Bone marrow (tissue), 2 donors: ENCODE measurements around the gene MARS1.
"Not testable (repeated sequence)": the region's sequence is repeated elsewhere in the genome, so short reads cannot be mapped to it uniquely, and the experiment has no call there.

Experiments
- DNase-seq, 2 donors: peaks; one replicate each; lab custom pipeline; 2025; lab: John Stamatoyannopoulos, UW

MARS1 gene

GRCh38 chr12:57487597-57488401, at the start of gene MARS1:
Gene MARS1, plus strand, starts transcription at chr12:57488068. Its CDS starts 23 bp downstream, at chr12:57488091.
- peak; percentile 63 to 89 for DNase-seq

DNA sequence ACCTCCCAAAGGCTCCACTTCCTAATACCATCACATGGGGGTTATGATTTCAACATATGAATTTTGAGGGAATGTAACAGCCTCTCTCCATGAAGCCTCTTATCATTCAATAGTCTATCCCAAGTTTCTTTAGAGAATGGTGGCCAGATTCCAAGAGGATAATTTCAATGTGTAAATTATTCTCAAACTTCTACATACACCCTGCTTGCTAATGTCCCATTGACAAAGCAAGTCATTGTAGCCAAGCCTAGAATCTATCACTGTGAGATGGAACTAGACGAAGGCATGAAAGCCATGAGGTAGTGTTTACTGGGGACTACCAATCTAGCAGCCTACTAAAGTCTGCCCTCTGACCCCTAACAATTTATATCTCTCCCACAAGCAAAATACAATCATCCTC, 49.5 kb upstream of the MARS1 start:
- DNase-seq: no peak

DNA sequence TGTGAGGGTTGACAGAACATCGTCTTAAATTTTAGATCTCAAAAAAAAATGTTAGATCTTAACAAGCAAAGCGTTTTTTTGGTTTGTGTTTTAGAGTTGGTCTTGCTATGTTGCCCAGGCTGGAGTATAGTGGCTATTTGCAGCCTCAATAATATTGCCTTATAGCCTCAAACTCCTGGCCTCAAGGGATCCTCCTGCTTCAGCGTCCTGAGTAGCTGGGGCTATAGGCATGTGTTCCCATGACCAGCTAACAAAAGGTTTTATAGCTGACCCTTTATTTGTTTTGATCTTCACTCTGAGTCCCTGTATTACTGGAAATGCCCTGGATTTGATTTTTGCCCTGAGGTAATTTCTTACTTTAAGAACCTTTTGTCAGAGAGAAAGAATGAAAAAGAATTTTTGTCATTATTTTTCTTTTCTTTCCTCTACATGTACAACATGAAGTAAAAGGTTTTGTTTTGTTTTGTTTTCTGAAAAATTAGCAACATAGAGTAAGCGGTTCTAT, 48.1 kb upstream of the MARS1 start:
- DNase-seq: no peak

DNA sequence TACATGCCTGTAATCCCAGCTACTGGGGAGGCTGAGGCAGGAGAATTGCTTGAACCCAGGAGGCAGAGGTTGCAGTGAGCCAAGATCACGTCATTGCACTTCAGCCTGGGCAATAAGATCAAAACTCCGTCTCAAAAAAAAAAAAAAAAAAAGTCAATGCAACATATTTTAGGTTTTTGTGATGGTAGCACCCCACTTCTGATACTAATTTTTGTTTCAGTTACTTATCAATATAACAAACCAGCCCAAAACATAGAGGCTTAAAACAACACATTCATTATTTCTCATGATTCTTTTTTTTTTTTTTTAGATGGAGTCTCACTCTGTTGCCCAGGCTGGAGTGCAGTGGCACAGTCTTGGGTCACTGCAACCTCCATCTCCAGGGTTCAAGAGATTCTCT, 46.5 kb upstream of the MARS1 start:
- DNase-seq: not testable (repeated sequence)

GRCh38 chr12:57441846-57442427, 45.9 kb upstream of the MARS1 start:
- DNase-seq: no peak

DNA sequence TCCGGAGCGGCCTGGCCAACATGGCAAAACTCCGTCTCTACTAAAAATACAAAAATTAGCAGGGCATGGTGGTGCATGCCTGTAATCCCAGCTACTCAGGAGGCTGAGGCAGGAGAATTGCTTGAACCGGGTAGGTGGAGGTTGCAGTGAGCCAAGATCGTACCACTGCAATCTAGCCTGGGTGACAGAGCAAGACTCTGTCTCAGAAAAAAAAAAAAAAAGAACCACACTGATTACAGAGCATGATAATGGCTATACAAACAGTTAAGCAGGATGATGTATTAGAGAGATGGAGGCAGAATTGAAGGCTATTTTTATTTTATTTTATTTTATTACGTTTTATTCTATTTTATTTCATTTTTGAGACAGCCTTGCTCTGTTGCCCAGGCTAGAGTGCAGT, 43.5 kb upstream of the MARS1 start:
- DNase-seq: not testable (repeated sequence)

DNA sequence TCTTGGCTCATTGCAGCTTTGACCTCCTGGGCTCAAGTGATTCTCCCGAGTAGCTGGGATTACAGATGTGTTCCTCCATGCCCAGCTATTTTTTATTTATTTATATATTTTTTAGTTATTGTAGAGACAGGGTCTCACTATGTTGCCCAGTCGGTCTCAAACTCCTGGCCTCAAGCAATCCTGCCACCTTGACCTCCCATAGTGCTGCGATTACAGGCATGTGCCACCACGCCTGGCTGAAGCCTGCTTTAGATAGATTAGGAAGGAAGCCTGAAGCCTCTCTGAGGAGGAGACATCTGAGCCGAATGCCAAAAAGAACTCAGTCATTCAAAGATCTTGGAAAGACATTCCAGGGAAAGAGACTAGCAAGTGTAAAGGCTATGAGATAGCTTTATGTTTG, 43.1 kb upstream of the MARS1 start:
- DNase-seq: no peak

DNA sequence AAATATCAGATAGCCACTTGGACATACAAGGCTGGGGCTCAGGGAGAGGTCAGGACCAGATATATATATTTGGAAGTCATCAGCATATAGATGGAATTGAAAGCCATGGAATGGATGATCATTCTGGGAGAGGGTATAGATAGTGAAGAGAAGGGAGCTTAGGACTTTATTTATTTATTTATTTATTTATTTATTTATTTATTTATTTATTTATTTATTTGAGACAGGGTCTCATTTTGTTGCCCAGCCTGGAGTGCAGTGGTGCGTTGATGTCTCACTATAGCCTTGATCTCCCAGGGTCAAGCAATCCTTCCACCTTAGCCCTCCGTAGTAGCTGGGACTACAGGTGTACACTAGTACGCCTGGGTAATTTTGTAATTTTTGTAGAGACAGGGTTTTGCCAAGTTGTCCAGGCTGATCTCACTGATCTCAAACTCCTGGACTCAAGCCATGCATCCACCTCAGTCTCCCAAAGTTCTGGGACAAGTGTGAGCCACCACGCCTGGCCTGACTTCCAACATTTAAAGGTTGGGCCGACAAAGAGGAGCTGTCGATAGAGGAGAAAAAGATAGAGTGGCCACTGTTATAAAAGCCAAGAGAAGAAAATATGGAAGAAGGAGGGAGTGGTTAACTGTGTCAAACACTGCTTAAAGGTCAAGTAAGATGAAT, 41.4 kb upstream of the MARS1 start:
- DNase-seq: no peak

GRCh38 chr12:57448669-57449068, 39.2 kb upstream of the MARS1 start:
- DNase-seq: no peak

DNA sequence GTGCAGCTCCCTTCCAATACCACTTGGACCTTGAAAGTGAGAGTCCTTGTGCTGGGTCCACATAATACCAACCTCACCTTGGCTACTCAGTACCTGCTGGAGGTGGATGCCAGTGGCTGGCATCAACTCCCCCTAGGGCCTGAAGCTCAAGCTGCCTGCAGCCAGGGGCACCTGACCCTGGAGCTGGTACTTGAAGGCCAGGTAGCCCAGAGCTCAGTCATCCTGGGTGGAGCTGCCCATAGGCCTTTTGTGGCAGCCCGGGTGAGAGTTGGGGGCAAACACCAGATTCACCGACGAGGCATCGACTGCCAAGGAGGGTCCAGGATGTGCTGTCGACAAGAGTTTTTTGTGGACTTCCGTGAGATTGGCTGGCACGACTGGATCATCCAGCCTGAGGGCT, 38.5 kb upstream of the MARS1 start:
- DNase-seq: no peak

DNA sequence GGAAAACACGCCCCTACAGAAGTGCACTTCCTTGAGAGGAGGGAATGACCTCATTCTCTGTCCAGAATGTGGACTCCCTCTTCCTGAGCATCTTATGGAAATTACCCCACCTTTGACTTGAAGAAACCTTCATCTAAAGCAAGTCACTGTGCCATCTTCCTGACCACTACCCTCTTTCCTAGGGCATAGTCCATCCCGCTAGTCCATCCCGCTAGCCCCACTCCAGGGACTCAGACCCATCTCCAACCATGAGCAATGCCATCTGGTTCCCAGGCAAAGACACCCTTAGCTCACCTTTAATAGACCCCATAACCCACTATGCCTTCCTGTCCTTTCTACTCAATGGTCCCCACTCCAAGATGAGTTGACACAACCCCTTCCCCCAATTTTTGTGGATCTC, 37.8 kb upstream of the MARS1 start:
- no peak for DNase-seq

DNA sequence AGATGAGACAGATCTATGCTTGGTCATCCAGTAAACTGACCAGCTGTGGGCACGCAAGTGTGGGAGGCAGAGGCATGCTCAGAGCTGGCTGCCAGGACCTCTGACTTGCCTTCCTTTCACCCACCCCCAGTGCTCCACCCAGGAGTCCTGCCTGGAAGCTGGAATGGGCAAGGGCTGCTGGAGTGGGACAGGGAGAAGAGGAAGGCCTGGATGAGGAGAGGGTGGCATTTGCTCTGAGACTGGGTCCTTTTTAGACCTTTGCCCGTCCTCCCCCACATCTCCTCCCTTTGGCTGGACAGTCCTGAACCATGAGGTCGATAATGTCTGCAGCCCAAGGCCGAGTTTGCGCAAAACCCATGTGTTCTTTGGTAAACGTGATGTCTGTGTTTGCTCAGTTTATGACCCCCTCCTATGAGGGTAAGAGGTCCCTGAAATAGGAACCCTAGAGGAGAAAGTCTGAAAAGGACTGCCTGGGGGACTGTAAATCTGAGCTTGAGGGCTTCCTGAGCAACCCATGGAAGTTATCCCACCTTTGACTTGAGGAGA, 36.6 kb upstream of the MARS1 start:
- no peak for DNase-seq

DNA sequence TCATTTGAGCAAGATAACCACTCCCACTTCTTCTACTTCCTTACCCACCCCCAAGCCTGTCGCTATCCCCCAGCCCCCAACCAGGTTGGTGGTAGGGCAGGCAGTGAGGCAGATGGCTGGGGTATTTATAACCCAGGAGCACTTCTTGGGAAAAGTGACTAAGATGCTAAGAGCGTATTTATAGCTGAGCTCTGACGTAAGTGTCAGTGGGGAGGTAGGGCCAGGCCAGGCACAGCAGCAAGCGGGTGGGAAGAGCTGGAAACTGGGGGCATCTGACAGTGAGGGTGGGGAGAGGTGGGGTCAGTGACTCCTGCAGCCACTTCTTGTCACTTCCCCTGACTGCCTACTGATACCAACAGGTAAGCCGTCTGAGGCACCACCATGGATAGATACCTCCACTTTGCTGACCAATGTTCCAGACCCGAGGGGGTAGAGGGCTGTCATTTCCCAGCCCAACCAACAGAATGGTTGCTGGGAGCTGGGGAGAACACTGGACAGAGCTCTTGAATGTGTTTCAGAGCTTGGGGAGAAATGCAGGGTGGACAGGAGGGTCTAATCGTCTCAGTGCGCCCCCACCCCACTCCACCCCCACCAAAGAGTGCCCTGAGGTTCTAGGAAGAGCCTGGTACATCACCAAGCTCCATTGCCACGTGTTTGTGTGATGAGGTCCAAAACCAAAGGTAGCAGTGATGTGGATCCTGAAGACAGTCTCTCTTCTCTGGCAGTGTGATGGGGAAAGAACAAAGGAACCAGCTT, 35.5 kb upstream of the MARS1 start:
- peak in 1 of 2 donors; percentile 67 for DNase-seq

GRCh38 chr12:57452937-57453509, 34.8 kb upstream of the MARS1 start:
- DNase-seq: peak; percentile 20 to 21

DNA sequence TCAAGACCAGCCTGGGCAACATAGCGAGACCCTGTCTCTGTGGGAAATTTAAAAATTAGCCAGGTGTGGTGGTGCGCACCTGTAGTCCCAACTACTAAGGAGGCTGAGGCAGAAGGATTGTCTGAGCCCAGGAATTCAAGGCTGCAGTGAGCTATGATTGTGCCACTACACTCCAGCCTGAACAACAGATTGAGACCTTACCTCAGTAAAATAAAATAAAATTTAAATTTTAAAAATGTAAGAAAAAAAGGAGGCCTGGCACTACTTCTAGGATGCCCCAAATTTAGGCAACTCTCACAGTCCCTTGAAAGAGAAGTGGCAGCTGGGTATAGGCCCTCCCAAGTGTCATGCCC, 33.7 kb upstream of the MARS1 start:
- no peak for DNase-seq

GRCh38 chr12:57454566-57455373, 33.1 kb upstream of the MARS1 start, which contains the start of gene INHBE:
Gene INHBE, plus strand, starts transcription at chr12:57455307. Its CDS starts 230 bp downstream, at chr12:57455537.
- DNase-seq: no peak

DNA sequence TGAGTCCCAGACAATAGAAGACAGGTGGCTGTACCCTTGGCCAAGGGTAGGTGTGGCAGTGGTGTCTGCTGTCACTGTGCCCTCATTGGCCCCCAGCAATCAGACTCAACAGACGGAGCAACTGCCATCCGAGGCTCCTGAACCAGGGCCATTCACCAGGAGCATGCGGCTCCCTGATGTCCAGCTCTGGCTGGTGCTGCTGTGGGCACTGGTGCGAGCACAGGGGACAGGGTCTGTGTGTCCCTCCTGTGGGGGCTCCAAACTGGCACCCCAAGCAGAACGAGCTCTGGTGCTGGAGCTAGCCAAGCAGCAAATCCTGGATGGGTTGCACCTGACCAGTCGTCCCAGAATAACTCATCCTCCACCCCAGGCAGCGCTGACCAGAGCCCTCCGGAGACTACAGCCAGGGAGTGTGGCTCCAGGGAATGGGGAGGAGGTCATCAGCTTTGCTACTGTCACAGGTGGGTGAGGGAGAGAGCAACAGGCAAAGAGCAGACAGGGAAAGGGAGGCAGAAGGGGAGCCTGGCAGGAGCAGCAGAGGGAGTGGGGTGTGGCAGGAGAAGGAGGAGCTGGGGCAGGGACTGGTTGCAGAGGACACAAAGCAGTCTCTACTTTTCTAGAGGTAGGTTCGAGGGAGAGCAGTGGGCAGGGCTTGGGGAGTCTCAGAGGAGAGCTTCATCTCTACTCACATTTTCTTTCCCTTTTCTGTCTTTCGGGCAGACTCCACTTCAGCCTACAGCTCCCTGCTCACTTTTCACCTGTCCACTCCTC, 32.3 kb upstream of the MARS1 start:
- DNase-seq: no peak

GRCh38 chr12:57456145-57456700, 31.6 kb upstream of the MARS1 start:
- peak in 1 of 2 donors; percentile 25 for DNase-seq

DNA sequence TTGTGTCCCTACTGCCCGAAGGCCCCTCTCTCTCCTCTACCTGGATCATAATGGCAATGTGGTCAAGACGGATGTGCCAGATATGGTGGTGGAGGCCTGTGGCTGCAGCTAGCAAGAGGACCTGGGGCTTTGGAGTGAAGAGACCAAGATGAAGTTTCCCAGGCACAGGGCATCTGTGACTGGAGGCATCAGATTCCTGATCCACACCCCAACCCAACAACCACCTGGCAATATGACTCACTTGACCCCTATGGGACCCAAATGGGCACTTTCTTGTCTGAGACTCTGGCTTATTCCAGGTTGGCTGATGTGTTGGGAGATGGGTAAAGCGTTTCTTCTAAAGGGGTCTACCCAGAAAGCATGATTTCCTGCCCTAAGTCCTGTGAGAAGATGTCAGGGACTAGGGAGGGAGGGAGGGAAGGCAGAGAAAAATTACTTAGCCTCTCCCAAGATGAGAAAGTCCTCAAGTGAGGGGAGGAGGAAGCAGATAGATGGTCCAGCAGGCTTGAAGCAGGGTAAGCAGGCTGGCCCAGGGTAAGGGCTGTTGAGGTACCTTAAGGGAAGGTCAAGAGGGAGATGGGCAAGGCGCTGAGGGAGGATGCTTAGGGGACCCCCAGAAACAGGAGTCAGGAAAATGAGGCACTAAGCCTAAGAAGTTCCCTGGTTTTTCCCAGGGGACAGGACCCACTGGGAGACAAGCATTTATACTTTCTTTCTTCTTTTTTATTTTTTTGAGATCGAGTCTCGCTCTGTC, 31.0 kb upstream of the MARS1 start:
- no peak for DNase-seq
